ENCODE data around the gene ZNF865. TPM values are rescaled to one million over a fixed set of nuclear protein-coding genes. Genes with fewer than 3 reads are reported as not detected.

Gene ZNF865
- polyA plus RNA-seq, 1 donor from 2014 or later, result 1.7 TPM

GRCh38 chr19:55588738-55589137 lies 16.7 kb upstream of the ZNF865 start:
- Histone ChIP-seq H3K36me3 (ENCODE audit: insufficient read depth, low read length) (peaks cover 6% of the 10 kb centered on the region), H3K4me2 (ENCODE audit: low read length) (no peak overlapping the region), H2AFZ (ENCODE audit: low read depth, low read length) (no peak overlapping the region), H3K4me3 (ENCODE audit: low read length) (no peak overlapping the region), H3K9me3 (ENCODE audit: low read length) (no peaks in the 10 kb centered on the region), H3F3A (ENCODE audit: insufficient read depth, low read length, poor library complexity, severe bottlenecking) (no peaks in the 10 kb centered on the region), H3K9me2 (ENCODE audit: insufficient read depth, low read length) (no peaks in the 10 kb centered on the region), H3K27ac (ENCODE audit: low read length) (no peak overlapping the region), H3K27me3 (ENCODE audit: insufficient read depth, low read depth, low read length) (no peaks in the 10 kb centered on the region), H4K20me1 (ENCODE audit: insufficient read depth) (no peaks in the 10 kb centered on the region), H3K79me2 (replicated peaks; ENCODE audit: insufficient read depth, low read length) (no peaks in the 10 kb centered on the region), H3K9ac (ENCODE audit: low read length) (no peak overlapping the region)
- TF ChIP-seq RAD21 (conservative IDR thresholded peaks at IDR 0.05) (no peak), REST (IDR thresholded peaks at IDR 0.05; ENCODE audit: borderline replicate concordance) (no peak), EZH2 (IDR thresholded peaks at IDR 0.05; ENCODE audit: borderline replicate concordance, insufficient read depth, low read length, poor library complexity, severe bottlenecking) (no peak), EP300 (conservative IDR thresholded peaks at IDR 0.05; ENCODE audit: poor library complexity, severe bottlenecking) (no peak), CTCF (IDR thresholded peaks at IDR 0.05; ENCODE audit: poor library complexity, severe bottlenecking) (no peak), POLR2AphosphoS5 (IDR thresholded peaks at IDR 0.05) (no peak), SMC3 (conservative IDR thresholded peaks at IDR 0.05; ENCODE audit: poor library complexity) (no peak), MXI1 (conservative IDR thresholded peaks at IDR 0.05; ENCODE audit: poor library complexity, severe bottlenecking) (no peak), TAF1 (IDR thresholded peaks at IDR 0.05; ENCODE audit: low read depth) (no peak)

- no peak overlapping the region for H3K4me2 ChIP-seq (ENCODE audit: low read length)
- H3F3A ChIP-seq (ENCODE audit: insufficient read depth, low read length, poor library complexity, severe bottlenecking), result no peaks in the 10 kb centered on the region
- no peak overlapping the region for H3K4me3 ChIP-seq (ENCODE audit: low read length)
- no peaks in the 10 kb centered on the region for H4K20me1 ChIP-seq (ENCODE audit: insufficient read depth)
- no peak overlapping the region for H3K9ac ChIP-seq (ENCODE audit: low read length)
- H3K79me2 ChIP-seq (replicated peaks; ENCODE audit: insufficient read depth, low read length), result no peaks in the 10 kb centered on the region
- no peaks in the 10 kb centered on the region for H3K9me2 ChIP-seq (ENCODE audit: insufficient read depth, low read length)
- TF ChIP-seq REST (IDR thresholded peaks at IDR 0.05; ENCODE audit: borderline replicate concordance), result no peak
- no peak for TF ChIP-seq SMC3 (conservative IDR thresholded peaks at IDR 0.05; ENCODE audit: poor library complexity)
- no peak for TF ChIP-seq TAF1 (IDR thresholded peaks at IDR 0.05; ENCODE audit: low read depth)
- TF ChIP-seq MXI1 (conservative IDR thresholded peaks at IDR 0.05; ENCODE audit: poor library complexity, severe bottlenecking), result no peak
- no peak for TF ChIP-seq CTCF (IDR thresholded peaks at IDR 0.05; ENCODE audit: poor library complexity, severe bottlenecking)
- no peak for TF ChIP-seq EZH2 (IDR thresholded peaks at IDR 0.05; ENCODE audit: borderline replicate concordance, insufficient read depth, low read length, poor library complexity, severe bottlenecking)
- no peak for TF ChIP-seq POLR2AphosphoS5 (IDR thresholded peaks at IDR 0.05)
- TF ChIP-seq EP300 (conservative IDR thresholded peaks at IDR 0.05; ENCODE audit: poor library complexity, severe bottlenecking), result no peak
- TF ChIP-seq RAD21 (conservative IDR thresholded peaks at IDR 0.05), result no peak
- H2AFZ ChIP-seq (ENCODE audit: low read depth, low read length), result no peak overlapping the region
- H3K36me3 ChIP-seq (ENCODE audit: insufficient read depth, low read length), result peaks cover 6% of the 10 kb centered on the region
- no peak overlapping the region for H3K27ac ChIP-seq (ENCODE audit: low read length)
- H3K9me3 ChIP-seq (ENCODE audit: low read length), result no peaks in the 10 kb centered on the region
- H3K27me3 ChIP-seq (ENCODE audit: insufficient read depth, low read depth, low read length), result no peaks in the 10 kb centered on the region
Measured at GRCh38 chr19:55590109-55590508, 15.3 kb upstream of the ZNF865 start.
